Bladder microvascular endothelial cell (primary cell): Measurements from ENCODE around the gene ZNF768. TPM values are rescaled to one million over a fixed set of nuclear protein-coding genes. Genes with fewer than 3 reads are reported as not detected.

Experiments
- total RNA-seq: library from RNA; depleted of rRNA; stranded (reverse); fragments of >200 nt; gene quantifications from 2 replicates; pipeline ENCODE4 v1.2.3, GENCODE V29; 2014

Gene ZNF768
- total RNA-seq, result 9.4 and 13.2 TPM in 2 replicates

DNA sequence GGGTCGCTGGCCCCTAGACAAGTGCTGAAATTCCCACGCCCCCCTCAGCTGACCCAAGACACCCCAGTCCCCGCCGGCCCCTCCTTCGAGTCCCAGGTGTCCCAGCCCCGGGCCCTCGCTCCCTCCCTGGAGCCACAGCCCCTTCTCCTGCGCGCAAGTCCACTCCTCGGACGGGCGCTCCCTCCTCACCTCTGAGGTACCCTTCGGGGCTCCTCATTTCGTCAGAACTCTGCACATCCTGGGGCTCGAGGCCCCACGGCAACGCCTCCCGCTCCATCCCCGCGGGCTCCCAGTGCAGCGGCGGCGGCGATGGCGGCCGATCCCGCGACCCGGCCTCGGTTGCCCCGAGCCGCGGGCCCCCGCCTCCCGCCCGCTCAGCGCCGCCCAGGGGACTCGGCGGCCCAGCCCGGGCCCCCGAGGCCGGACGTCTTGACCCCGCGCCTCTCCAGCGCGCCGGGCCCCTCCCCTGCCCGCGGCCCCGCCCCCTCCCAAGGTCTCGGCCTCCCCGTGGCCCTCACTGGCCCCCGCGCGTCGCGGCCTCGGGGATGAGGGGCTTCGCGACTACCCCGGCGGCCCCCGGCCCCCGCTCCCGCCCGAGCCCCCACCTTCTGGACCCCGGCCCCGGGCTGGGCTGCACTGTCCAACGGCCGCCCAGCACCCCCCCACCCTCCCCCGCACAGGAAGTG, at the start of gene ZNF768:
Gene ZNF768, minus strand, starts transcription at position 430 of the 686 bp plus-strand sequence. Its CDS starts 153 bp downstream, at position 277.

DNA sequence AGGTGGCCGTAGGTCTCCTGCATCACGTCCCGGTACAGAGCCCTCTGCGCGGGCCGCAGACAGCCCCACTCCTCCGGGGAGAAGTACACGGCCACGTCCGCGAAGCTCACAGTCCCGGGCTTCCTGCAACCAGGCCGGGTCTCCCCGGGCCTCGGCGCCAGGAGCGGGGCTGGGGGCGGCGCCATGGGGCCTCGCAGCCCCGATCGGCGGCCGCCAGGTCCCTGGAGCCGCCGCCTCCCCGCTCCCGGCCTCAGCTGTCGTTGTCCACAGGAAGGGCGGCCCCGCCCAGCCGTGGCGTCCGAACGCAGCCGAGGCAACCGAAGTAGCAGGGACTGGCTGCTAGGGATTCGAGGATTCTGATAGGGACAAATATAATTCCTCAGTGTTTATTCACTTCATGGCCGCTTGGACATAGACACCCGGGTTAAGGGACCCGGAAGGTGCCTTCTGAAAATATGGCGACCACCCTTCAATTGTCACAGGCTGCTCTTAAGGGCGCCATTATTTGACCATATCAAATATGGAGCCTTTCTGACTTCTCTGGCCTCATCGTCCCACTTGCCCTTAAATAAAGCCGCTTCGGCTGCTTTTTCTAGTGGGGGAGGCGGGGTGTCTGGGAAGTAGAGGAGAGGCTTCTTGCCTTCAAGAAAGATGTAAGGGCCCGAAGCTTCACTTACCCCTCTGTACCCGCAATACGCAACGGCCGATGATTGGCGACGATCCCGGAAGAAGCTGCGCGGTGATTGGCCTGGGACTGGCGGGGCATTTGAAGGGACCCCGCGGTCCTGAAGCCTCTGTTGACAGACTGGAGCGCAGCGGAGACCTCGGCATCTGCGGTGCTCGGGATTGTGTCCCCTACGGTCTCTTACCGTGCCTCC, 45.3 kb upstream of the ZNF768 start, which contains the start of gene ZNF688:
Gene ZNF688, minus strand, starts transcription at position 270 of the 878 bp plus-strand sequence. Its CDS starts 85 bp downstream, at position 185.

DNA sequence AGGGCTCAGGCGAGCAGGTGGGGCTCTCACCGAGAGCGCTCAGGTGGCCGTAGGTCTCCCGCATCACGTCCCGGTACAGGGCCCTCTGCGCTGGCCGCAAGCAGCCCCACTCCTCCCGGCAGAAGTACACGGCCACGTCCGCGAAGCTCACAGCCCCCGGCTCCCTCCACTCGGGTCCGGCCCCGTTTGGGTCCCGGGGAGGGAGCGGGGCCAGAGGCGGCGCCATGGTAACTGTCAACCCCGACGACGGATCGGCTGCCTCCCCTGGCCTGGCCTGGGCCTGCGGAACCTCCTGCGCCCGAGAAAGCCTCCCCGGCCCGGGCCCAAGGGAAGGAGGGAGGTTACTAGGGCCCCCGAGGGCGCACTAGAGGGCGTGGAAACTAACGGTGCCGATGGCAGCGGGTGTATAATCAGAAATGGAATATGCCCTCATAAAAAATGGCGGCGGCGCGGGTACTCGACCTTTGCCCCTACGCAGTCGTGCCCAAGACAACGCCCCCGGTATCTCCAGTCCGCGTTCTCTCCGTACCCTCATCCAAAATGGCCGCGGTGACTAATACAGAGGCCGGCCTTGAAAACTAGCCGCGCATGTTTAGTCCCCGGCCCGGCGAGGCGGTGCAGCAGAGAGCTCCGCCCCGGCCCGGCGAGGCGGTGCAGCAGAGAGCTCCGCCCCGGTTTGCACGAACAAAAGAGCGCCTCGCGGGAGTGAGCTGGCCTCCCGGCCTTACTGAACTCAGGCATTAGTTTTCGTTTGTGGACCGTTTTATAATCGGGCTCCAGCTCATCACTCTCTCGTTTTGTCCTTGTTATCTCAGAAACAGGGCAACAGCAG, 31.8 kb upstream of the ZNF768 start, which contains the start of gene ZNF764:
Gene ZNF764, minus strand, starts transcription at position 418 of the 832 bp plus-strand sequence. Its CDS starts 192 bp downstream, at position 226.

DNA sequence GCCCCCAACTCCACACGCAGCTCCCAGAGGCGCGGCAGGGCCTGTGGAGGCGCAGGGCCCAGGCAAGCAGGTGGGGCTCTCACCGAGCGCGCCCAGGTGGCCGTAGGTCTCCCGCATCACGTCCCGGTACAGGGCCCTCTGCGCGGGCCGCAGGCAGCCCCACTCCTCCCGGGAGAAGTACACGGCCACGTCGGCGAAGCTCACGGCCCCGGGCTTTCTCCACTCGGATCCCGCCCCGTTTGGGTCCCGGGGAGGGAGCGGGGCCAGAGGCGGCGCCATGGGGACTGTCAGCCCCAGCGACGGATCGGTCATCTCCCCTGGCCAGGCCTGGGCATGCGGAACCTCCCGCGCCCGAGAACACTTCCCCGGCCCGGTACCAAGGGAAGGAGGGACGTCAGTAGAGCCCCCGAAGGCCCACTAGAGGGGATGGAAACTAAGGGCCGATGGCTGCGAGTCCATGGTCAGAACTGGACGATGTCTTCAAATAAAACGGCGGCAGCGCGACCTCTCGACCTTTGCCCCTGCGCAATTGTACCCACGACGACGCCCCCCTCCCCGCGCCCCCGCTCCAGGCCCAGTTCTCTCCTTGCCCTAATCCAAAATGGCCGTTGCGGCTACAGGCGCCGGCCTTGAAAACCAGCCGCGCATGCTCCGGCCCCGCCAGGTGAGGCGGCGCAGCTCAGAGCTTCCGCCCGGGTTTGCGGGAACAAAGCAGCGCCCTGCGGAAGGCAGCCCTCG, 8.2 kb upstream of the ZNF768 start, which contains the start of gene ZNF747:
Gene ZNF747, minus strand, starts transcription at position 491 of the 738 bp plus-strand sequence. Its CDS starts 179 bp downstream, at position 312.

Other genes starting within 250 kb of the ZNF768 start
- gene CD2BP2, start 171.3 kb downstream of the ZNF768 start, total RNA-seq, result 42.1 and 51.8 TPM in 2 replicates
- gene TBC1D10B, start 156.1 kb downstream of the ZNF768 start, total RNA-seq, result 26.9 and 47.2 TPM in 2 replicates
- gene MYL11, start 151.8 kb downstream of the ZNF768 start, total RNA-seq, result 0.97 TPM in 1 of 2 replicates, not detected in the other
- 0.50 TPM in 1 of 2 replicates, not detected in the other for gene SEPTIN1, start 144.0 kb downstream of the ZNF768 start, total RNA-seq
- gene ZNF48, start 131.1 kb downstream of the ZNF768 start, total RNA-seq, result 9.1 and 13.3 TPM in 2 replicates
- gene ZNF771, start 119.0 kb downstream of the ZNF768 start, total RNA-seq, result 7.8 and 9.0 TPM in 2 replicates
- gene DCTPP1, start 96.5 kb downstream of the ZNF768 start, total RNA-seq, result 29.2 and 37.9 TPM in 2 replicates
- 11.2 and 18.0 TPM in 2 replicates for gene SEPHS2, start 80.7 kb downstream of the ZNF768 start, total RNA-seq
- gene ITGAL, start 53.8 kb downstream of the ZNF768 start, total RNA-seq, result not detected in 2 replicates
- 3.9 and 8.4 TPM in 2 replicates for gene ZNF747, start 8.3 kb upstream of the ZNF768 start, total RNA-seq
- 2.8 and 3.5 TPM in 2 replicates for gene ZNF764, start 31.8 kb upstream of the ZNF768 start, total RNA-seq
- 9.1 and 10.6 TPM in 2 replicates for gene ZNF688, start 45.1 kb upstream of the ZNF768 start, total RNA-seq
- gene ZNF785, start 59.1 kb upstream of the ZNF768 start, total RNA-seq, result 6.8 and 10.0 TPM in 2 replicates
- 2.9 and 4.0 TPM in 2 replicates for gene ZNF689, start 83.8 kb upstream of the ZNF768 start, total RNA-seq
- 5.8 and 8.1 TPM in 2 replicates for gene PRR14, start 124.4 kb upstream of the ZNF768 start, total RNA-seq
- gene FBRS, start 131.9 kb upstream of the ZNF768 start, total RNA-seq, result 13.3 and 18.6 TPM in 2 replicates
- gene SRCAP, start 172.6 kb upstream of the ZNF768 start, total RNA-seq, result 20.4 and 51.7 TPM in 2 replicates
- gene PHKG2, start 221.9 kb upstream of the ZNF768 start, total RNA-seq, result 10.7 and 15.0 TPM in 2 replicates
- gene CFAP119, start 235.5 kb upstream of the ZNF768 start, total RNA-seq, result 0.65 and 0.82 TPM in 2 replicates
- gene RNF40, start 235.8 kb upstream of the ZNF768 start, total RNA-seq, result 42.7 and 67.6 TPM in 2 replicates